ENCODE measurements around the gene FUT4.

Gene FUT4

DNA sequence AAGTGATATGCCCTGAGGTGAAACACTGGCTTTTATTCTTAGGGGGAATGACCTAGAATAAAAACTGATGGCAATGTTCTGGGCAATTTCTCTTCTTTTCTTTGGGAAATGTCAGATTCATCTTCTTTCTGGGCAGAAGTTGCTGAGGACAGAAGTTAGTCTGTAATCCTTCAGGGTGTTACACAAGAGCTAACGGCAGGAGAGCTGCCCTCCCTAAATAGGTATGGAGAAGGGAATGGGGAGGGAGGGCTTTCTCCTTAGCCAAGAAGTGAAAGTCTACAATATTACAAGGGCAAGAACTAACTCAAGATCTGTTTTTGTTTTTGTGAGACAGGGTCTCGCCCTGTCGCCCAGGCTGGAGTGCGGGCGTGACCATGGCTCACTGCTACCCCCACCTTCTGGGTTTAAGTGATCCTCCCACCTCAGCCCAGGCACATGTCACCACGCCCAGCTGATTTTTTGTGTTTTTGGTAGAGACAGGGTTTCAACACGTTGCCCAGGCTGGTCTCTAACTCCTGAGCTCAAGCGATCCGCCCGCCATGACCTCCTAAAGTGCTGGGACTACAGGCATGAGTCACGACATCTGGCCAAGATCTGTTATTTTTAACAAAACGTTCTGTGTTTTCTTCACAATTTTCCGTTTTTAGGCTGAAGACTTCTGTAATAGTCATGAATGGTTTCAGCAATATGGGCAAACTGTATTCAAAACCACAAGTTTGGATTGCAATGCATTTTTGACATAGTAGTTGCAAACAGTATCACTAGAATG is 30.7 kb downstream of the FUT4 start:
- TF ChIP-seq TAF1 (IDR thresholded peaks at IDR 0.05; ENCODE audit: borderline replicate concordance, low read depth, low read length): no peak
- no peak for TF ChIP-seq POLR2A (IDR thresholded peaks at IDR 0.05; ENCODE audit: low read depth, low read length)
- no peak for TF ChIP-seq POLR2AphosphoS5 (IDR thresholded peaks at IDR 0.05; ENCODE audit: low read depth, low read length)
- FAIRE-seq: peak; percentile 63
- DNase-seq (ENCODE audit: insufficient read length): no peak

DNA sequence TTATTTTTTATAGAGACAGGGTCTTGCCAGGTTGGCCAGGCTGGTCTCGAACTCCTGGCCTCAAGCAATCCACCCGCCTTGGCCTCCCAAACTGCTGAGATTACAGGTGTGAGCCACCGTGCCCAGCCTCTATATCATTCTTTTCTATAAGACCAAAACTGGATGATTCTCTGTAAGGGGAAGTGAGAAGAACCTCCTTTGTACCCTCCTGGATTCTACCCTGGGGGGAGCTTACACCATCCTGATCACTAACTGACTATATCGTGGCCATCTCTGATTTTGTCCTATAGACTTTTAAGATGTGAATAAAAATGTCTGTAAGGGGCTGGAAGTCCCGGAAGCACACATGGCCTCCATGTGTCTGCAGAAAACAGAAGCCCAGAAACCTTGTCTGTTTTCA is 32.6 kb downstream of the FUT4 start:
- TF ChIP-seq TAF1 (IDR thresholded peaks at IDR 0.05; ENCODE audit: borderline replicate concordance, low read depth, low read length) (no peak), POLR2AphosphoS5 (IDR thresholded peaks at IDR 0.05; ENCODE audit: low read depth, low read length) (no peak), POLR2A (IDR thresholded peaks at IDR 0.05; ENCODE audit: low read depth, low read length) (no peak)
- FAIRE-seq (no peak), DNase-seq (ENCODE audit: insufficient read length) (no peak)

GRCh38 chr11:94577841-94578240 is 34.1 kb downstream of the FUT4 start:
- no peak for DNase-seq (ENCODE audit: insufficient read length)
- FAIRE-seq: no peak
- TF ChIP-seq POLR2AphosphoS5 (IDR thresholded peaks at IDR 0.05; ENCODE audit: low read depth, low read length): no peak
- TF ChIP-seq TAF1 (IDR thresholded peaks at IDR 0.05; ENCODE audit: borderline replicate concordance, low read depth, low read length): no peak
- no peak for TF ChIP-seq POLR2A (IDR thresholded peaks at IDR 0.05; ENCODE audit: low read depth, low read length)

DNA sequence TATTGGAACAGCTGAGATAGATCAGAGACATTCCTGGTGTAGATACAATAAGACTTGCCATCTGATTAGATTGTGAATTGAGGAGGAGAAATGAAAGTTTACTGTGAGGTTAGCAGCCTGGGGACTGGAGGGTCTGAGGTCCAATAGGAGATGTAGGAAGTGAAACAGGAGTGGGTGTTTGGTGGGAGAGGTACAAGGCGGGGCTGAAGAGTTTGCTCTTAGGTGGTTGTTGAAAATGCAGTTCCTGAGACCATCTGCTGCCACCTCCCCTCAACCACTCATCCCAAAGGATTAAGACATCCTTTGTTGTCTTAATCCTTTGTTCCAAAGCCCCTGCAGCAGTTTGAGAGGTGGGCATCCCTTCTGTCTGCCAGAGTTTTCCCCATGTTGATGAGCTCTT is 38.2 kb downstream of the FUT4 start:
- DNase-seq (ENCODE audit: insufficient read length) (no peak), FAIRE-seq (peak; percentile 53)
- no peak for TF ChIP-seq TAF1 (IDR thresholded peaks at IDR 0.05; ENCODE audit: borderline replicate concordance, low read depth, low read length)
- TF ChIP-seq POLR2A (IDR thresholded peaks at IDR 0.05; ENCODE audit: low read depth, low read length): no peak
- TF ChIP-seq POLR2AphosphoS5 (IDR thresholded peaks at IDR 0.05; ENCODE audit: low read depth, low read length): no peak

DNA sequence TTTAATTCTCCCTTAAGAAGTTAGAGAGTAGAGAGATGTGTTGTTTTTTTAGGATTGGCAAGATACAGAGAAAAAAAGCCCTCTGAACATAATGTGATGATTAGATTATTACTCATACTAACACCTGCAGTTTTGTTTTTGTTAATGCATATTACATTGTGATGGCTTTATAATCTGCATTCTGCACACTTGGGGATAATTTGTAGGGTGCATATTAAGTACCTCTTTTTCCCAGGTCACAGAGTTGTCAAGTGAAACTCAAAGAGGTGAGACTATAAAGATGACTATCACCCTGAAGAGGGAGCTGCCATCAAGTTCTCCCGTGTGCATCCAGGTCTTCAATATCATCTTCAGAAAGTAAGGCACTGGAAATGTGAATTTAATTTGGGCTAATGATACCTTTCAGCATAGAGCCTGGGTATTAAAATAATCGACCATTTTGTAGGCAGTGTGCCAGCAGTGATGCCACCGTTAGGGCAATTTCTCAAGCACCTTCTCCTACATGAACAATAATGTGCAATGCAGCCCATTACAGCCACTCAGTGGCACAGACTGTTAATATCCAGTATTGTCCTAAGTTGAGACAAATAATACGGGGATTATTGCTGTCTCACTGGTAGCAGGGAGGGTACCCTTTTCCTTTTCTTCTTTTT is 39.6 kb downstream of the FUT4 start:
- TF ChIP-seq POLR2AphosphoS5 (IDR thresholded peaks at IDR 0.05; ENCODE audit: low read depth, low read length) (no peak), POLR2A (IDR thresholded peaks at IDR 0.05; ENCODE audit: low read depth, low read length) (no peak), TAF1 (IDR thresholded peaks at IDR 0.05; ENCODE audit: borderline replicate concordance, low read depth, low read length) (no peak)
- FAIRE-seq (peak; percentile 5), DNase-seq (ENCODE audit: insufficient read length) (no peak)

DNA sequence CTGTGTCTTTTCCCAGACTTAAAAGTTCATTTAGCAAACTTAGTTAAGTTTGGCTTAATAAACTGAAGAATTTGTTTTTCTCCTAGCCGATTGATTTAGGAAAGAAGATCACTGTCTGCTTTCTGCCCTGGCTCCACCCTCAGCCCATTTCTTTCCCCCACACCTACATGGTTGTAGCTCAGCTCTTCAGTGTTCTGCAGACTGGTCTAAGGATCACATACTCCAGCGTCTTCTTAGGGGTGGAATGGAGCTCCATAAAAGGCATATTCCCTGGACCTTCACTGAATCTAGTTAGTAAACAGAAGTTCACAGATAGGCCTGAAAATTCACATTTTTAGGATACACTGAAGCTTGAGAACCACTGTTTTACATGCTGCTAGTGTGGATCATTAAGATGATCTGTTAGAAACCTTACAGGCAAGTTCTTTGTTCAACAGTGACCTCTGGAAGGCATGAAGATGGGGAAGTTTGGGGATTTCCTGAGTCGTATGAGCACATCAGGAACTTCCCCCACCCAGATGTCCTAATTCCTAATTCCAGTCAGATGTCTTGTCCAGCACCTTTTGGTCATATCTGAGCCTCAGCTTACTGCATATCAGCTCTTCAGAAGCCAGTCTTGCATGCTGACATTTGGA is 40.3 kb downstream of the FUT4 start:
- no peak for TF ChIP-seq TAF1 (IDR thresholded peaks at IDR 0.05; ENCODE audit: borderline replicate concordance, low read depth, low read length)
- TF ChIP-seq POLR2AphosphoS5 (IDR thresholded peaks at IDR 0.05; ENCODE audit: low read depth, low read length): peak; percentile 58; the same call in 1 of the 2 replicates
- peak; percentile 76 for TF ChIP-seq POLR2A (IDR thresholded peaks at IDR 0.05; ENCODE audit: low read depth, low read length)
- DNase-seq (ENCODE audit: insufficient read length): peak; percentile 7
- peak; percentile 82 for FAIRE-seq

DNA sequence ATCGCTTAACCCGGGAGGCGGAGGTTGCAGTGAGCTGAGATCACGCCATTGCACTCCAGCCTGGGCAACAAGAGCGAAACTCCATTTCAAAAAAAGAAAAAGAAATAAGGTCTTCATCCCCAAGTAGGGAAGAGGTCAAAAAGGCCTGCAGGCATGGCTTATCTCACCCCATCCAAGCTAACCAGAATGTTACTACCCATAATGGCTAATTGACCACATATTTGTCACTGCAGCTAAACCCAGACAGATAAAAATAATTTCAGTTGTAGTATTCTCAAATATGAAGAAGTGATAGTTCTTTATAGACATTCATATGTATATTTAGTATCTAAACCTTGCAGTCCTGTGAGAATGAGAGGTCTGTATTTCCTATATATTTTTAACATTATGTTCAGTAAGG is 41.3 kb downstream of the FUT4 start:
- DNase-seq (ENCODE audit: insufficient read length): no peak
- TF ChIP-seq POLR2A (IDR thresholded peaks at IDR 0.05; ENCODE audit: low read depth, low read length) (no peak), POLR2AphosphoS5 (IDR thresholded peaks at IDR 0.05; ENCODE audit: low read depth, low read length) (no peak), TAF1 (IDR thresholded peaks at IDR 0.05; ENCODE audit: borderline replicate concordance, low read depth, low read length) (no peak)
- FAIRE-seq: no peak

GRCh38 chr11:94585399-94585798 is 41.7 kb downstream of the FUT4 start:
- TF ChIP-seq TAF1 (IDR thresholded peaks at IDR 0.05; ENCODE audit: borderline replicate concordance, low read depth, low read length) (no peak), POLR2AphosphoS5 (IDR thresholded peaks at IDR 0.05; ENCODE audit: low read depth, low read length) (no peak), POLR2A (IDR thresholded peaks at IDR 0.05; ENCODE audit: low read depth, low read length) (no peak)
- DNase-seq (ENCODE audit: insufficient read length): no peak
- FAIRE-seq: no peak

DNA sequence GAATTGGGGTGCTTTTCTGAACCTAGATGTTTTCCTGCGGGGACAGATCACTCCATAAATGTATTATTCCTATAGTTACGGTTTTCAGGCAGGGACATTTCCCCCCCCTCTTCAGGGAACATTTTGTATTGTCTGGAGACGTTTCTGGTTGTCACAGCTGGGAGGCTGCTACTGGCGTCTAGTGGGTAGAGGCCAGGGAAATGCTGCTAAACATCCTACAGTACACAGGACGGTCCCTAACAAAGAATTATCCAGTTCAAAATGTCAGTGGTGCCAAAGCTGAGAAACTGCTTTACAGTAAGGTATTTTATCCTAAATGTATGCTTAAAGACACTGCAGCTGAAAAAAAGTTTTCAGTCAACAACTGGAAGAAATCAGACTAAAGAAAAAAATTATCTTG is 42.8 kb downstream of the FUT4 start:
- DNase-seq (ENCODE audit: insufficient read length): no peak
- TF ChIP-seq POLR2A (IDR thresholded peaks at IDR 0.05; ENCODE audit: low read depth, low read length) (no peak), TAF1 (IDR thresholded peaks at IDR 0.05; ENCODE audit: borderline replicate concordance, low read depth, low read length) (no peak), POLR2AphosphoS5 (IDR thresholded peaks at IDR 0.05; ENCODE audit: low read depth, low read length) (no peak)
- no peak for FAIRE-seq

DNA sequence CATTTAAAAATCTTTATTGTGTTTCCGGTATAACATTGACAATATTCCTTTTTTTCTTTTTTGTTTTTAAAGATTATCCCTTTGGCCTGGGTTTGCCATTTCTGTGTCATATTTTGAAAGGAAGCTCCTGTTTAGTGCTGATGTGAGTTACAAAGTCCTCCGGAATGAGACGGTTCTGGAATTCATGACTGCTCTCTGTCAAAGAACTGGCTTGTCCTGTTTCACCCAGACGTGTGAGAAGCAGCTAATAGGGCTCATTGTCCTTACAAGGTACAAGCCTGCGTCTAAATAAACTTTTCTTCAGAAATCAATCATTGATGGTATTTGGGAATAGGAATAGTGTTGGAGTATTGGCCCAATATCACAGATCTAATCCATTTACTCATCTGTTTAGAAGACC is 43.3 kb downstream of the FUT4 start:
- peak; percentile 9 for FAIRE-seq
- TF ChIP-seq POLR2A (IDR thresholded peaks at IDR 0.05; ENCODE audit: low read depth, low read length): no peak
- TF ChIP-seq POLR2AphosphoS5 (IDR thresholded peaks at IDR 0.05; ENCODE audit: low read depth, low read length): no peak
- no peak for TF ChIP-seq TAF1 (IDR thresholded peaks at IDR 0.05; ENCODE audit: borderline replicate concordance, low read depth, low read length)

GRCh38 chr11:94588366-94588942 is 44.7 kb downstream of the FUT4 start:
- peak; percentile 27 for FAIRE-seq
- TF ChIP-seq TAF1 (IDR thresholded peaks at IDR 0.05; ENCODE audit: borderline replicate concordance, low read depth, low read length): no peak
- no peak for TF ChIP-seq POLR2AphosphoS5 (IDR thresholded peaks at IDR 0.05; ENCODE audit: low read depth, low read length)
- no peak for TF ChIP-seq POLR2A (IDR thresholded peaks at IDR 0.05; ENCODE audit: low read depth, low read length)

More for the DNA sequence above, 43.3 kb downstream of the FUT4 start:
- DNase-seq (ENCODE audit: insufficient read length): no peak

More at GRCh38 chr11:94588366-94588942, 44.7 kb downstream of the FUT4 start:
- DNase-seq (ENCODE audit: insufficient read length): no peak
